DMS79 treated with DMSO at 0.1 percent for 48 hours (cell line): Measurements from ENCODE around the gene DHRSX.
"Not testable (repeated sequence)": the region's sequence is repeated elsewhere in the genome, so short reads cannot be mapped to it uniquely, and the experiment has no call there.

Experiments
- DNase-seq: peaks from one replicate; lab custom pipeline; 2025; lab: John Stamatoyannopoulos, UW

The DHRSX gene

DNA sequence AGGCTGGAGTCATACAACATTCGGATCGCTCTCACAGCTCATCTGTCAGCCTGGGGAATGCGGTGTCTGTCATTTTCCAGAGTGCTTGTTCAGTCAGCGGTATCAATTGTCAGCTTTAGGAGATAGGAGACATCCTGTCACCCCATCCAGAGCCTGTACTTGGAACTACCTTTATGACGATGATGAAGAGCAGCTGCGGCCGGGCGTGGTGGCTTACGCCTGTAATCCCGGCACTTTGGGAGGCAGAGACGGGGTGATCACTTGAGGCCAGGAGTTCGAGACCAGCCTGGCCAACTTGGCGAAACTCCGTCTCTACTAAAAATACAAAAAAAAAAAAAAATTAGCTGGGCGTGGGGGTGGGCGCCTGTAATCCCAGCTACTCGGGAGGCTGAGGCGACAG lies 289.1 kb downstream of the DHRSX start:
- DNase-seq = not testable (repeated sequence)

DNA sequence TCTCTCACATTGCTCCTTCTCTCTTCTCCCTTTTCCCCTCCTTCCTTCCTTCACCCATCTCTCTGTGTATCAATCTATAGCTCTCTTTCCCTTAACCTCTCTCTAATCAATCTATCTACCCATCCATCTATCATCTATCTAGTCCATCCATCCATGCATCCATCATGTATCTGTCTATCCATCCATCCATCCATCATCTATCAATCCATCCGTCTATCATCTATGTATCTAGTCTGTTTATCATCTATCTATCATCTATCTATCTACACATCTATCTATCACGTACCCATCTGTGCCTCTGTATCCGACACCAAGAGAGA lies 307.5 kb downstream of the DHRSX start:
- no peak for DNase-seq

- DNase-seq = no peak
These were observed 308.0 kb downstream of the DHRSX start for GRCh38 chrX:2192584-2193272.

DNA sequence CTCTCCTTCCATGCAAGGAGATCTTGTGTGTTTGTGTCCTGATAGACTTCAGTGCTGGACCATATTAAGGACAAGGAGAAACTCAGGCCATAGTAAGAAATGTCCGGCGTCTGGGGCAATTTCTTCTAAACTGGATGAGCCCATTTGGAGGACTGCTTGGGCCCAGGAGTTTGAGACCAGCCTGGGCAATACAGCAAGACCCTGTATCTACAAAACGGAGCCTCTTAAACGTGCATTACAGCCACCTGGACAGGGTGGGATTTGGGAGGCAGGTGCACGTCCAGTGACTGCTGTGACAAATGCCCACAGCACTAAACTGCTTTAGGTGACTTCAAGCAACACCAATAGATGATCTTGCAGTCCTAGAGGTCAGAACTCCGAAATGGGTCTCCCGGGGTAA lies 311.9 kb downstream of the DHRSX start:
- DNase-seq = no peak

GRCh38 chrX:2188330-2188792 lies 312.4 kb downstream of the DHRSX start:
- no peak for DNase-seq

- no peak for DNase-seq
These were observed 313.2 kb downstream of the DHRSX start for GRCh38 chrX:2187352-2188115.

GRCh38 chrX:2185341-2186082 lies 315.3 kb downstream of the DHRSX start:
- DNase-seq = no peak

- DNase-seq = no peak
These were observed 316.7 kb downstream of the DHRSX start for GRCh38 chrX:2184089-2184488.

GRCh38 chrX:2183193-2183725 lies 317.5 kb downstream of the DHRSX start:
- DNase-seq = no peak

- no peak for DNase-seq
These were observed 323.2 kb downstream of the DHRSX start for GRCh38 chrX:2177541-2177940.

GRCh38 chrX:2176733-2177132 lies 324.0 kb downstream of the DHRSX start:
- DNase-seq = peak; percentile 5

- DNase-seq = no peak
These were observed 324.5 kb downstream of the DHRSX start for GRCh38 chrX:2176274-2176673.

DNA sequence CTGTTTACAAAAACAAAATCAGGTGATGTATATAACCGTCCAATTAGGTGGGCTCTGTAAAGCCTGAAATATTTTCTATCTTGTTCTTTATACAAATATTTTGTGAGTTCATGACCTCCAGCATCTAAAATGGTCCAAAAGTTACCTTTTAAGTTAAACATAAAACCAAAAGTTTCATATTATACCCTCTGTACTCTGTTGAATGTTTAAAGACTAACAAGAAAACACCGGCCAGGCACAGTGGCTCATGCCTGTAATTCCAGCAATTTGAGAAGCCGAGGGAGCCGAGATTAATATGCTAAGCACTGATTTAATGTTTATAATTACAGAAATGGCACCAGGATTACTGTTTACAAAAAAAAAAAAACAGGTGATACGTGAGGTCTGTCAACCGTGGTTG lies 328.4 kb downstream of the DHRSX start:
- DNase-seq = no peak
